Fibroblast of villous mesenchyme (primary cell): Measurements from ENCODE around the gene ACCS. TPM values are rescaled to one million over a fixed set of nuclear protein-coding genes. Genes with fewer than 3 reads are reported as not detected.

Experiments
- DNase-seq: peaks from one replicate; pipeline ENCODE4 v3.0.0-alpha.2; 2010; ENCODE audit warnings: low read depth
- H3K4me3 ChIP-seq: 2 replicates; pipeline ENCODE4 v1.5.1; 2011; ENCODE audit warnings: low read depth, mild to moderate bottlenecking, low read length
- CTCF ChIP-seq: IDR thresholded peaks from 2 replicates; pipeline ENCODE4 v1.5.1; 2012; ENCODE audit warnings: low read depth, mild to moderate bottlenecking, low read length; ENCODE audit not compliant: insufficient read depth
- total RNA-seq: library from RNA; depleted of rRNA; stranded (reverse); fragments of >200 nt; gene quantifications from 2 replicates; pipeline ENCODE4 v1.2.3, GENCODE V29; 2012

The ACCS gene
- total RNA-seq, 1 donor = 18.6 TPM

- DNase-seq = no peak
- H3K4me3 ChIP-seq = no peak overlapping the region
- no peak for TF ChIP-seq CTCF
These were observed 60.2 kb downstream of the ACCS start for GRCh38 chr11:44126304-44126703.

GRCh38 chr11:44127130-44127529 lies 61.1 kb downstream of the ACCS start:
- DNase-seq = no peak
- H3K4me3 ChIP-seq = no peak overlapping the region
- TF ChIP-seq CTCF = no peak

GRCh38 chr11:44128729-44129128 lies 62.7 kb downstream of the ACCS start:
- no peak for DNase-seq
- no peak overlapping the region for H3K4me3 ChIP-seq
- no peak for TF ChIP-seq CTCF

GRCh38 chr11:44130751-44131150 lies 64.7 kb downstream of the ACCS start:
- DNase-seq = no peak
- TF ChIP-seq CTCF = no peak
- H3K4me3 ChIP-seq = no peak overlapping the region

- DNase-seq = peak; percentile 58
- H3K4me3 ChIP-seq = no peak overlapping the region
These were observed 67.4 kb downstream of the ACCS start for GRCh38 chr11:44133335-44133946.

More at GRCh38 chr11:44133335-44133946, 67.4 kb downstream of the ACCS start:
- TF ChIP-seq CTCF = peak; percentile 70

Other genes with a start within 250 kb of the ACCS start
- gene ALKBH3, start 185.4 kb upstream of the ACCS start, total RNA-seq = 33.7 and 51.5 TPM in 2 replicates
- 13.2 and 17.3 TPM in 2 replicates for gene C11orf96, start 123.6 kb upstream of the ACCS start, total RNA-seq
- gene ACCSL, start 18.3 kb upstream of the ACCS start, total RNA-seq = under 0.01 TPM in 1 of 2 replicates, not detected in the other
- gene EXT2, start 29.4 kb downstream of the ACCS start, total RNA-seq = 150 and 161 TPM in 2 replicates
- not detected in 2 replicates for gene ALX4, start 243.9 kb downstream of the ACCS start, total RNA-seq